HEK293 (cell line): ENCODE results near the gene AXDND1.
"Not testable (repeated sequence)": the region's sequence is repeated elsewhere in the genome, so short reads cannot be mapped to it uniquely, and the experiment has no call there.

Source experiments
- CTCF ChIA-PET: fragments of 350-600 bp; formaldehyde crosslinking; extraction: SDS; loops from one replicate; lab custom pipeline; 2021; ENCODE audit warnings: antibody characterized with exemption; lab: Yijun Ruan, JAX
- POLR2A ChIA-PET: fragments of 300-600 bp; formaldehyde crosslinking; extraction: SDS; loops from one replicate; lab custom pipeline; 2020; ENCODE audit warnings: antibody characterized with exemption, inconsistent platforms; lab: Yijun Ruan, JAX
- H3K27ac ChIP-seq: fragments of 200-500 bp; sonication (Bioruptor generic); 2 replicates; pipeline ENCODE4 v1.5.1; 2014; ENCODE audit warnings: low read depth, low read length, control low read depth, inconsistent platforms; ENCODE audit errors: extremely low read depth
- H3K36me3 ChIP-seq, 2 experiments: fragments of 200-500 bp in 1 of 2; sonication (Bioruptor generic) in 1 of 2; 1 replicate in 1 of 2; 2 replicates in 1 of 2; pipeline ENCODE4 v1.5.1; 2014 to 2017; ENCODE audit warnings: inconsistent platforms in 2 of 2, low read length in 2 of 2; ENCODE audit not compliant: control insufficient read depth in 2 of 2, insufficient read depth in 1 of 2
- H3K4me1 ChIP-seq: fragments of 200-500 bp; sonication (Bioruptor generic); 2 replicates; pipeline ENCODE4 v1.5.1; 2014; ENCODE audit warnings: mild to moderate bottlenecking, low read length, inconsistent platforms; ENCODE audit not compliant: control insufficient read depth, insufficient read depth
- H3K4me3 ChIP-seq: 2 replicates; pipeline ENCODE4 v1.5.1; 2011; ENCODE audit warnings: low read depth, mild to moderate bottlenecking, control low read depth, low read length, moderate library complexity
- H3K9me3 ChIP-seq: fragments of 200-500 bp; sonication (Bioruptor generic); 2 replicates; pipeline ENCODE4 v1.5.1; 2014; ENCODE audit warnings: low read depth, low read length, inconsistent platforms; ENCODE audit not compliant: control insufficient read depth, insufficient read depth
- ELK4 ChIP-seq: IDR thresholded peaks from 2 replicates; pipeline ENCODE4 v1.6.1; 2011; ENCODE audit warnings: mild to moderate bottlenecking, low read depth, low read length, borderline replicate concordance
- GFI1B ChIP-seq: fragments of 450-650 bp; formaldehyde crosslinking; IDR thresholded peaks from 2 replicates; pipeline ENCODE4 v1.5.1; 2016; ENCODE audit warnings: missing biosample characterization, missing genetic modification characterization
- GLI2 ChIP-seq: fragments of 450-650 bp; formaldehyde crosslinking; IDR thresholded peaks from 2 replicates; pipeline ENCODE4; 2017; ENCODE audit warnings: missing biosample characterization, missing genetic modification characterization, low read depth, borderline replicate concordance
- GLIS2 ChIP-seq: fragments of 450-650 bp; formaldehyde crosslinking; IDR thresholded peaks from 2 replicates; pipeline ENCODE4 v1.5.1; 2016; ENCODE audit warnings: missing biosample characterization, missing genetic modification characterization
- KLF1 ChIP-seq: fragments of 450-650 bp; formaldehyde crosslinking; IDR thresholded peaks from 2 replicates; pipeline ENCODE4 v1.5.1; 2016; ENCODE audit warnings: missing biosample characterization, missing genetic modification characterization
- KLF7 ChIP-seq: fragments of 450-650 bp; formaldehyde crosslinking; IDR thresholded peaks from 2 replicates; pipeline ENCODE4 v1.5.1; 2016; ENCODE audit warnings: missing biosample characterization, missing genetic modification characterization, borderline replicate concordance
- OVOL3 ChIP-seq: fragments of 450-650 bp; formaldehyde crosslinking; IDR thresholded peaks from 2 replicates; pipeline ENCODE4 v1.5.1; 2016; ENCODE audit warnings: missing biosample characterization, missing genetic modification characterization
- PRDM6 ChIP-seq: fragments of 450-650 bp; formaldehyde crosslinking; IDR thresholded peaks from 2 replicates; pipeline ENCODE4 v1.5.1; 2017; ENCODE audit warnings: missing biosample characterization, missing genetic modification characterization
- SCRT2 ChIP-seq: fragments of 450-650 bp; formaldehyde crosslinking; IDR thresholded peaks from 2 replicates; pipeline ENCODE4 v1.5.1; 2016; ENCODE audit warnings: missing biosample characterization, missing genetic modification characterization
- SETDB1 ChIP-seq: IDR thresholded peaks from one replicate; pipeline ENCODE4 v1.6.1; 2017; ENCODE audit warnings: mild to moderate bottlenecking, low read length, moderate library complexity, mixed read lengths; ENCODE audit not compliant: insufficient read length
- ZFP41 ChIP-seq: fragments of 450-650 bp; formaldehyde crosslinking; IDR thresholded peaks from 2 replicates; pipeline ENCODE4 v1.5.1; 2016; ENCODE audit warnings: missing biosample characterization, missing genetic modification characterization, borderline replicate concordance
- ZNF112 ChIP-seq: fragments of 450-650 bp; formaldehyde crosslinking; IDR thresholded peaks from 2 replicates; pipeline ENCODE4 v1.5.0; 2017; ENCODE audit warnings: missing biosample characterization, missing genetic modification characterization
- ZNF19 ChIP-seq: fragments of 450-650 bp; formaldehyde crosslinking; IDR thresholded peaks from 2 replicates; pipeline ENCODE4; 2016; ENCODE audit warnings: missing biosample characterization, missing genetic modification characterization, low read depth
- ZNF311 ChIP-seq: fragments of 450-650 bp; formaldehyde crosslinking; IDR thresholded peaks from 2 replicates; pipeline ENCODE4 v1.5.1; 2017; ENCODE audit warnings: missing biosample characterization, missing genetic modification characterization, borderline replicate concordance
- ZNF37A ChIP-seq: fragments of 450-650 bp; IDR thresholded peaks from 2 replicates; pipeline ENCODE4 v1.5.1; 2018; ENCODE audit warnings: missing biosample characterization, missing genetic modification characterization
- ZNF426 ChIP-seq: fragments of 450-650 bp; formaldehyde crosslinking; IDR thresholded peaks from 2 replicates; pipeline ENCODE4 v1.5.1; 2017; ENCODE audit warnings: missing biosample characterization, missing genetic modification characterization, mild to moderate bottlenecking, inconsistent platforms, moderate library complexity
- ZNF558 ChIP-seq: fragments of 450-650 bp; formaldehyde crosslinking; IDR thresholded peaks from 2 replicates; pipeline ENCODE4 v1.5.1; 2016; ENCODE audit warnings: missing biosample characterization, missing genetic modification characterization
- ZNF624 ChIP-seq: fragments of 450-650 bp; formaldehyde crosslinking; IDR thresholded peaks from 2 replicates; pipeline ENCODE4 v1.5.1; 2017; ENCODE audit warnings: missing biosample characterization, missing genetic modification characterization
- ZNF677 ChIP-seq: fragments of 450-650 bp; IDR thresholded peaks from 2 replicates; pipeline ENCODE4 v1.5.0; 2018; ENCODE audit warnings: missing biosample characterization, mild to moderate bottlenecking, missing genetic modification characterization, moderate library complexity
- ZNF701 ChIP-seq: fragments of 450-650 bp; formaldehyde crosslinking; IDR thresholded peaks from 2 replicates; pipeline ENCODE4 v1.5.1; 2016; ENCODE audit warnings: missing biosample characterization, missing genetic modification characterization
- ZSCAN16 ChIP-seq: fragments of 450-650 bp; formaldehyde crosslinking; IDR thresholded peaks from 2 replicates; pipeline ENCODE4 v1.5.1; 2016; ENCODE audit warnings: missing biosample characterization, missing genetic modification characterization
- TF ChIP-seq, protein P1 (sequence below): fragments of 450-650 bp; formaldehyde crosslinking; IDR thresholded peaks from 2 replicates; pipeline ENCODE4 v1.5.1; 2016; ENCODE audit warnings: missing biosample characterization, missing genetic modification characterization

AXDND1 gene

DNA sequence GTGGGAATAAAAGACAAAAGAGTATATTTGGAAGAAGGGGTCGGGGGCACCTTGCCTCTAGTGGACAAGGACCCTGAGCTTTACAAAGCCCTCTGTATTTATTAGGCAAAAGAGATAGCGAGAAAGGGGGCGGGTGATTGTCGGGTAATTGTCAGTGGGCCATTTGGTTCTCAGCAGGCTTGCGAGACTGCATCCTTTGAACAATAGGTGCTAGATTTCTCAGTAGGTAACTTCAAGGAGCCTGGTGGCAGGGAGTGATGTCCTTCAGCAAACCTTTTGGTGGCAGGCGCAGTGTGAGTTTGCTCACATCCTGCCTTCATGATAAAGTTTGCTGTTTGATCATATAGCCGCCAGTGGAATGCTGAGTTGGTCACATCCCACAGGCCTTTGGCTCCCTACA lies 71.4 kb downstream of the AXDND1 start:
- Histone ChIP-seq H3K4me1 (no peaks in the 10 kb centered on the region), H3K9me3 (no peaks in the 10 kb centered on the region), H3K27ac (no peak overlapping the region), H3K36me3 (no peaks in the 10 kb centered on the region), H3K4me3 (no peak overlapping the region)
- ChIA-PET CTCF (interaction anchor here (0.6 kb wide), 1 partner anchor 325 kb away, joined by 4 read pairs; no protein-coding TSS in a partner anchor), POLR2A (no interaction called here)
- TF ChIP-seq ZNF19 (tag by site-specific recombination) (no peak), GLIS2 (tag by site-specific recombination) (no peak)
- TF ChIP-seq, protein P1, sequence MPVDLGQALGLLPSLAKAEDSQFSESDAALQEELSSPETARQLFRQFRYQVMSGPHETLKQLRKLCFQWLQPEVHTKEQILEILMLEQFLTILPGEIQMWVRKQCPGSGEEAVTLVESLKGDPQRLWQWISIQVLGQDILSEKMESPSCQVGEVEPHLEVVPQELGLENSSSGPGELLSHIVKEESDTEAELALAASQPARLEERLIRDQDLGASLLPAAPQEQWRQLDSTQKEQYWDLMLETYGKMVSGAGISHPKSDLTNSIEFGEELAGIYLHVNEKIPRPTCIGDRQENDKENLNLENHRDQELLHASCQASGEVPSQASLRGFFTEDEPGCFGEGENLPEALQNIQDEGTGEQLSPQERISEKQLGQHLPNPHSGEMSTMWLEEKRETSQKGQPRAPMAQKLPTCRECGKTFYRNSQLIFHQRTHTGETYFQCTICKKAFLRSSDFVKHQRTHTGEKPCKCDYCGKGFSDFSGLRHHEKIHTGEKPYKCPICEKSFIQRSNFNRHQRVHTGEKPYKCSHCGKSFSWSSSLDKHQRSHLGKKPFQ (tag by site-specific recombination): no peak

DNA sequence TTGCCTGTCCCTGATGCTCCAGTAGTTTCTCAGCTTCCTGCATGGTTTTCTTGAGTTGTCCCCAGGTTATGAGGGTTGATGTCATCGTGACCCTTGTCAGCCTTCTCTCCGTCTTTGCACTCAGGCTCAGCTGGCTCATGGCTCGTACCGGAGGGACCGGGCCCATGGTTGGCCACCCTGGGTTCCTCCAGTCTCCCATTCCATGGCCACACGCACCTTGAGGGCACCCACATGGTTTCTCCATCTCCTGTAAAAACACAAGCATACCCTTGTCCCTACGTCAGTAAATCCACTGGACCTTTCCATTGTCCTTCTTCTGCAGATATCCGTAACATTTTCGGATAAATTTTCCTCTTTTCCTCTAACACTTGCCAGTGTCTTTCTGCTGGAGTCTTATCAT lies 73.9 kb downstream of the AXDND1 start:
- H3K9me3 ChIP-seq, H3K4me1 ChIP-seq, CTCF ChIA-PET, H3K4me3 ChIP-seq, H3K36me3 ChIP-seq, H3K27ac ChIP-seq, POLR2A ChIA-PET: not testable (repeated sequence)

GRCh38 chr1:179440301-179440700 lies 74.5 kb downstream of the AXDND1 start:
- POLR2A ChIA-PET, H3K9me3 ChIP-seq, H3K27ac ChIP-seq, H3K36me3 ChIP-seq, H3K4me1 ChIP-seq, CTCF ChIA-PET, H3K4me3 ChIP-seq: not testable (repeated sequence)

GRCh38 chr1:179440971-179441370 lies 75.2 kb downstream of the AXDND1 start:
- Histone ChIP-seq H3K4me3 (no peak overlapping the region), H3K36me3 (no peaks in the 10 kb centered on the region), H3K4me1 (no peaks in the 10 kb centered on the region), H3K27ac (no peak overlapping the region), H3K9me3 (no peaks in the 10 kb centered on the region)
- TF ChIP-seq KLF1 (tag by site-specific recombination) (no peak), OVOL3 (tag by site-specific recombination) (no peak), GFI1B (tag by site-specific recombination) (no peak), ELK4 (no peak), GLI2 (no peak), ZNF112 (tag by site-specific recombination) (no peak), SETDB1 (no peak), ZNF677 (tag by site-specific recombination) (no peak), ZNF701 (tag by site-specific recombination) (no peak), ZNF37A (tag by site-specific recombination) (no peak)
- POLR2A ChIA-PET: no interaction called here
- CTCF ChIA-PET: no interaction called here

- H3K9me3 ChIP-seq: no peaks in the 10 kb centered on the region
- H3K4me3 ChIP-seq: no peak overlapping the region
- ChIA-PET CTCF (no interaction called here), POLR2A (no interaction called here)
- no peak overlapping the region for H3K27ac ChIP-seq
- H3K36me3 ChIP-seq: no peaks in the 10 kb centered on the region
- H3K4me1 ChIP-seq: no peaks in the 10 kb centered on the region
- TF ChIP-seq ZNF311 (tag by site-specific recombination) (no peak), ZSCAN16 (no peak), ZNF426 (tag by site-specific recombination) (no peak), ZFP41 (tag by site-specific recombination) (no peak), ZNF624 (no peak), KLF1 (tag by site-specific recombination) (no peak), ZNF558 (tag by site-specific recombination) (no peak), GFI1B (tag by site-specific recombination) (no peak), PRDM6 (tag by site-specific recombination) (no peak), SCRT2 (tag by site-specific recombination) (no peak), KLF7 (tag by site-specific recombination) (no peak)
Measured at GRCh38 chr1:179441501-179441900, 75.7 kb downstream of the AXDND1 start.
